Natural killer cell (primary cell): ENCODE results near the gene AGPAT1. TPM values are rescaled to one million over a fixed set of nuclear protein-coding genes. Genes with fewer than 3 reads are reported as not detected.

Experiments used
- ATAC-seq, 3 donors: fragments of 150-1000 bp in 2 of 3; fragments of 200-7000 bp in 1 of 3; cut with Tn5 transposase; 1 replicate in 1 of 3; 2 replicates in 2 of 3; pipeline ENCODE4 v1.10.0; 2021; ENCODE audit warnings: mild to moderate bottlenecking in 2 of 3, moderate library complexity in 2 of 3
- DNase-seq, 2 donors: peaks; one replicate each; pipeline versions ENCODE4 v3.0.0 to v3.0.0-alpha.2; 2013 to 2021; ENCODE audit warnings: mixed read lengths in 1 of 2
- H3K27ac ChIP-seq: one replicate; pipeline ENCODE4 v1.5.1; 2013; ENCODE audit warnings: mild to moderate bottlenecking, low read length
- H3K27me3 ChIP-seq: one replicate; pipeline ENCODE4 v1.6.1; 2013; ENCODE audit warnings: low read length; ENCODE audit not compliant: control insufficient read depth, insufficient read depth
- H3K36me3 ChIP-seq: one replicate; pipeline ENCODE4 v1.6.1; 2013; ENCODE audit warnings: low read length; ENCODE audit not compliant: control insufficient read depth, insufficient read depth
- H3K4me1 ChIP-seq: one replicate; pipeline ENCODE4 v1.6.1; 2013; ENCODE audit warnings: low read length; ENCODE audit not compliant: control insufficient read depth, insufficient read depth
- H3K4me3 ChIP-seq: one replicate; pipeline ENCODE4 v1.5.1; 2013; ENCODE audit warnings: low read length
- H3K9me3 ChIP-seq: one replicate; pipeline ENCODE4 v1.6.1; 2013; ENCODE audit warnings: low read length; ENCODE audit not compliant: control insufficient read depth, insufficient read depth
- H3K27ac Mint-ChIP-seq, 2 donors: one replicate each; pipeline ENCODE4 v1.8.0; 2022; ENCODE audit warnings: mild to moderate bottlenecking in 2 of 2, mixed read lengths in 2 of 2, moderate library complexity in 1 of 2
- H3K27me3 Mint-ChIP-seq, 2 donors: one replicate each; pipeline ENCODE4 v1.8.0; 2022; ENCODE audit warnings: low read depth in 2 of 2, mixed read lengths in 2 of 2
- H3K36me3 Mint-ChIP-seq: one replicate; pipeline ENCODE4 v1.8.0; 2022; ENCODE audit warnings: mixed read lengths
- H3K4me1 Mint-ChIP-seq, 2 donors: one replicate each; pipeline ENCODE4 v1.8.0; 2022; ENCODE audit warnings: mixed read lengths in 2 of 2
- H3K4me3 Mint-ChIP-seq: one replicate; pipeline ENCODE4 v1.8.0; 2022; ENCODE audit warnings: mild to moderate bottlenecking, moderate library complexity, mixed read lengths
- H3K9me3 Mint-ChIP-seq, 2 donors: one replicate each; pipeline ENCODE4 v1.8.0; 2022; ENCODE audit warnings: mixed read lengths in 2 of 2
- WGBS: methylation state at CpG from one replicate; pipeline ENCODE4 v1.1.7; 2013; ENCODE audit warnings: missing lambda C conversion rate; ENCODE audit not compliant: insufficient coverage; 5-methylcytosine and 5-hydroxymethylcytosine counted together
- intact Hi-C: fragments of 100-400 bp; cut with micrococcal nuclease; formaldehyde crosslinking; loops from one replicate; pipeline ENCODE4 v1.14.2; 2022
- total RNA-seq, 4 donors: library from RNA; stranded (reverse); fragments of 120-200 nt in 1 of 4; gene quantifications; one replicate each; pipeline versions ENCODE4 v1.2.3 to v1.2.4, GENCODE V29; 2013 to 2022
- TF ChIP-seq, protein P1 (sequence below): fragments of 200-600 bp; IDR thresholded peaks from one replicate; pipeline ENCODE4 v1.8.0; 2022; ENCODE audit warnings: antibody characterized with exemption

The AGPAT1 gene
- total RNA-seq, 3 donors from 2014 or later (not counting 1 experiment from before 2014, with no cell fraction given) = 29.5 to 31.9 (median 31.2) TPM

DNA sequence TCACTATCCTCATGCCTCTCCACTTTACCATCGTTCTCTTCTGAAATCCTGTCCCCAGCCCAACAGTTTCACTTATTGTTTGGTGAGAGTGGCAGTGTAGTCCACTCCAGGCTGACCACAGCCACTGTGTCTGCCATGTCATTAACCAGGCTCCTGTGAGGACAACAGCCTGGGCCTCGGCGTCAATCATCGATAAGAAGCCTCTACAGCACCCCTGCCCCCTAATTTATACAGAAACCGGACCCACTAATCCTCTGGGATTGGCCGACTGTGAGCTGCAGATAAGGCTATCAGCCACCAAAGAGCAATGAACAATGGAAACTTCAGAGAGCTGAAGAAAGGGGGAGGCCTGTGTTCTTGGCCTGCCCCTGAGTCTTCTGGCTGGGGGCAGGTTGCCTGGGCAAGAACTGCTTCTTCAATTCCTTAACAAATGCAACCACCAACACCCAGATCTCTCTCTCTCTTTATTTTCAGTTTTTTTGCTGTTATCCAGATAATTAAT lies 8.1 kb downstream of the AGPAT1 start:
- DNase-seq = no peak

DNA sequence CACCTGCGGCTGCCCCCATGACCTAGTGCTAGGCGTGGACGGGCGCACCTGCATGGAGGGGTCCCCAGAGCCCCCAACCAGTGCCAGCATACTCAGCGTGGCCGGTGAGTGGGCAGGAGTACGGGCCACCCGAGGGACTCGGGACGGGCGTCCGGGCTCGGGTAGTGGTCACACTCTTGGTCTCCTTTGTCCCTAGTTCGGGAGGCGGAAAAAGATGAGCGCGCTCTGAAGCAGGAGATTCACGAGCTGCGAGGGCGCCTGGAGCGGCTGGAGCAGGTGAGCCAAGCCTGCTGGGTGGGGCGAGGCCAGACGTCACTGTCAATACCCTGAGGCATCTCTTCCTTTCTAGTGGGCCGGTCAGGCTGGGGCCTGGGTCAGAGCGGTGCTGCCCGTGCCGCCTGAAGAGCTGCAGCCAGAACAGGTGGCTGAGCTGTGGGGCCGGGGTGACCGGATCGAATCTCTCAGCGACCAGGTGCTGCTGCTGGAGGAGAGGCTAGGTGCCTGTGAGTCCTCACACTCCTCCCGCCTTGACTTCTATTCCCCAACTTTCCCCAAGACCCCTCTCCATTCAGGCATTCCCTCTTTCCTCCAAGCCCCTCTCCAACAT lies 8.6 kb downstream of the AGPAT1 start:
- H3K9me3 Mint-ChIP-seq = no peaks in the 10 kb centered on the region
- no peaks in the 10 kb centered on the region for H3K4me1 ChIP-seq
- no peaks in the 10 kb centered on the region for H3K36me3 Mint-ChIP-seq
- H3K9me3 ChIP-seq = no peaks in the 10 kb centered on the region
- no peaks in the 10 kb centered on the region for H3K27me3 ChIP-seq
- H3K27ac ChIP-seq = no peak overlapping the region
- H3K4me3 ChIP-seq = no peak overlapping the region
- H3K36me3 ChIP-seq = peaks cover 25% of the 10 kb centered on the region
- DNase-seq (no peak), ATAC-seq (no peak)
- no peak overlapping the region for H3K27ac Mint-ChIP-seq
- TF ChIP-seq, protein P1, sequence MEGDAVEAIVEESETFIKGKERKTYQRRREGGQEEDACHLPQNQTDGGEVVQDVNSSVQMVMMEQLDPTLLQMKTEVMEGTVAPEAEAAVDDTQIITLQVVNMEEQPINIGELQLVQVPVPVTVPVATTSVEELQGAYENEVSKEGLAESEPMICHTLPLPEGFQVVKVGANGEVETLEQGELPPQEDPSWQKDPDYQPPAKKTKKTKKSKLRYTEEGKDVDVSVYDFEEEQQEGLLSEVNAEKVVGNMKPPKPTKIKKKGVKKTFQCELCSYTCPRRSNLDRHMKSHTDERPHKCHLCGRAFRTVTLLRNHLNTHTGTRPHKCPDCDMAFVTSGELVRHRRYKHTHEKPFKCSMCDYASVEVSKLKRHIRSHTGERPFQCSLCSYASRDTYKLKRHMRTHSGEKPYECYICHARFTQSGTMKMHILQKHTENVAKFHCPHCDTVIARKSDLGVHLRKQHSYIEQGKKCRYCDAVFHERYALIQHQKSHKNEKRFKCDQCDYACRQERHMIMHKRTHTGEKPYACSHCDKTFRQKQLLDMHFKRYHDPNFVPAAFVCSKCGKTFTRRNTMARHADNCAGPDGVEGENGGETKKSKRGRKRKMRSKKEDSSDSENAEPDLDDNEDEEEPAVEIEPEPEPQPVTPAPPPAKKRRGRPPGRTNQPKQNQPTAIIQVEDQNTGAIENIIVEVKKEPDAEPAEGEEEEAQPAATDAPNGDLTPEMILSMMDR = no peak
- 95% methylated on average over 32 of the region's 32 CpGs for WGBS
- no peaks in the 10 kb centered on the region for H3K27me3 Mint-ChIP-seq
- intact Hi-C loops = no loop called here
- peaks cover 0 to 4% of the 10 kb centered on the region in 2 donors for H3K4me1 Mint-ChIP-seq
- H3K4me3 Mint-ChIP-seq = no peak overlapping the region

More for the DNA sequence above, 8.1 kb downstream of the AGPAT1 start:
- H3K9me3 Mint-ChIP-seq = no peaks in the 10 kb centered on the region
- Histone ChIP-seq H3K27ac (no peak overlapping the region), H3K4me3 (no peak overlapping the region), H3K4me1 (no peaks in the 10 kb centered on the region), H3K36me3 (peaks cover 25% of the 10 kb centered on the region), H3K27me3 (no peaks in the 10 kb centered on the region), H3K9me3 (no peaks in the 10 kb centered on the region)
- H3K36me3 Mint-ChIP-seq = no peaks in the 10 kb centered on the region
- TF ChIP-seq, protein P1 = no peak
- H3K27me3 Mint-ChIP-seq = no peaks in the 10 kb centered on the region
- ATAC-seq = no peak
- 100% methylated on average over 6 of the region's 6 CpGs for WGBS
- intact Hi-C loops = no loop called here
- H3K4me1 Mint-ChIP-seq = peaks cover 0 to 6% of the 10 kb centered on the region in 2 donors
- no peak overlapping the region for H3K27ac Mint-ChIP-seq
- H3K4me3 Mint-ChIP-seq = no peak overlapping the region

DNA sequence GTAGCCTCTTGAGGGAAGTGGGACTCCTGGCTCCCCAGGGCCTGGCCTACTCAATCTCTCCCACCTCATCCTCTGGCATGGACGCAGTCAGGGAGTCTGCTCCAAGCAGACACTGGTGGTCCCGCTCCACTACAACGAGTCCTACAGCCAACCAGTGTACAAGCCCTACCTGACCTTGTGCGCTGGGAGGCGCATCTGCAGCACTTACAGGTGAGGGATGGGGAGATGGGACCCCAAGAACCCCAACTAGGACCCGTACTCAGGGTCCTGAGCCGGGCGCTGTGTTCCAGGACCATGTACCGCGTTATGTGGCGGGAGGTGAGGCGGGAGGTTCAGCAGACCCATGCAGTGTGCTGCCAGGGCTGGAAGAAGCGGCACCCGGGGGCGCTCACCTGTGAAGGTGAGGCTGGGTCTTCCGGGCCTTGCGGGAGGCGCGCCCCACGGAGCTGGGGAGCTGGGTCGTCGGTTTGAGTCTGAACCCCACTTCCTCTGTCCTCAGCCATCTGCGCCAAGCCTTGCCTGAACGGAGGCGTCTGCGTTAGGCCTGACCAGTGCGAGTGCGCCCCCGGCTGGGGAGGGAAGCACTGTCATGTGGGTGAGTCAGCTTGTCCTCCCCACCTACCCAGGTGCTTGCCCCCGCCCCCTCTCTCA lies 9.3 kb downstream of the AGPAT1 start:
- no peaks in the 10 kb centered on the region for H3K27me3 Mint-ChIP-seq
- Histone ChIP-seq H3K9me3 (no peaks in the 10 kb centered on the region), H3K27ac (no peak overlapping the region), H3K27me3 (no peaks in the 10 kb centered on the region), H3K4me3 (no peak overlapping the region), H3K4me1 (no peaks in the 10 kb centered on the region), H3K36me3 (peaks cover 25% of the 10 kb centered on the region)
- TF ChIP-seq, protein P1 = no peak
- intact Hi-C loops = no loop called here
- H3K9me3 Mint-ChIP-seq = no peaks in the 10 kb centered on the region
- WGBS = 95% methylated on average over 30 of the region's 30 CpGs
- no peak overlapping the region for H3K4me3 Mint-ChIP-seq
- DNase-seq (no peak), ATAC-seq (no peak)
- no peaks in the 10 kb centered on the region for H3K36me3 Mint-ChIP-seq
- H3K27ac Mint-ChIP-seq = no peak overlapping the region
- peaks cover 0 to 4% of the 10 kb centered on the region in 2 donors for H3K4me1 Mint-ChIP-seq
